ENCODE results near the gene REEP1. TPM values are rescaled to one million over a fixed set of nuclear protein-coding genes. Genes with fewer than 3 reads are reported as not detected.

Gene REEP1
- total and polyA plus RNA-seq, 10 donors = 0.57 to 7.6 (median 3.4) TPM

GRCh38 chr2:86193901-86194567 is 143.4 kb downstream of the REEP1 start:
- Histone ChIP-seq H3K4me1 (peaks cover 28 to 81% (median 70%) of the 10 kb centered on the region in 6 donors), H3K9me3 (no peaks in the 10 kb centered on the region), H3K36me3 (peaks cover 0 to 29% (median 0%) of the 10 kb centered on the region in 6 donors), H3K4me3 (peak overlapping the region; percentile 66 to 99 (median 95)), H3K27me3 (replicated peaks in 1 of 7) (no peaks in the 10 kb centered on the region), H3K27ac (peak overlapping the region; percentile 82 to 100 (median 100))
- intact Hi-C loops (cut with DNase I; ENCODE audit: low total_unique reads) = no loop called here
- 67 to 83% (median 72%) methylated on average over 7 of the region's 7 CpGs for WGBS, 5 donors
- DNase-seq = no peak
- TF ChIP-seq POLR2AphosphoS5 (IDR thresholded peaks at IDR 0.05) (no peak), POLR2A (IDR thresholded peaks at IDR 0.05) (no peak), CTCF (IDR thresholded peaks at IDR 0.05 in 8 of 11, conservative IDR thresholded peaks at IDR 0.05 in 3 of 11) (no peak)

GRCh38 chr2:86189782-86190416 is 147.5 kb downstream of the REEP1 start:
- intact Hi-C loops (cut with DNase I; ENCODE audit: low total_unique reads) = no loop called here
- H3K4me3 ChIP-seq = no peak overlapping the region
- WGBS, 5 donors = 58 to 73% (median 61%) methylated on average over 7 of the region's 7 CpGs
- no peaks in the 10 kb centered on the region for H3K27me3 ChIP-seq (replicated peaks in 1 of 7)
- peaks cover 45 to 97% (median 89%) of the 10 kb centered on the region in 6 donors for H3K4me1 ChIP-seq
- peaks cover 0 to 42% (median 0%) of the 10 kb centered on the region in 6 donors for H3K36me3 ChIP-seq
- no peak overlapping the region for H3K27ac ChIP-seq
- TF ChIP-seq CTCF (IDR thresholded peaks at IDR 0.05 in 8 of 11, conservative IDR thresholded peaks at IDR 0.05 in 3 of 11) (no peak), POLR2AphosphoS5 (IDR thresholded peaks at IDR 0.05) (no peak), POLR2A (IDR thresholded peaks at IDR 0.05) (no peak)
- H3K9me3 ChIP-seq = no peaks in the 10 kb centered on the region
- DNase-seq = no peak

GRCh38 chr2:86186431-86186830 is 151.0 kb downstream of the REEP1 start:
- TF ChIP-seq CTCF (IDR thresholded peaks at IDR 0.05 in 8 of 11, conservative IDR thresholded peaks at IDR 0.05 in 3 of 11) (no peak), POLR2AphosphoS5 (IDR thresholded peaks at IDR 0.05) (no peak), POLR2A (IDR thresholded peaks at IDR 0.05) (no peak)
- intact Hi-C loops (cut with DNase I; ENCODE audit: low total_unique reads) = no loop called here
- DNase-seq = no peak
- Histone ChIP-seq H3K27me3 (replicated peaks in 1 of 7) (no peaks in the 10 kb centered on the region), H3K9me3 (no peaks in the 10 kb centered on the region), H3K36me3 (peaks cover 0 to 26% (median 0%) of the 10 kb centered on the region in 6 donors), H3K4me3 (no peak overlapping the region), H3K4me1 (peaks cover 37 to 97% (median 68%) of the 10 kb centered on the region in 6 donors), H3K27ac (peak overlapping the region in 7 of 8 donors; percentile 19 to 79 (median 68))

- WGBS, 5 donors = 2 to 18% (median 9%) methylated on average over 1 of the region's 1 CpG
- H3K4me3 ChIP-seq = no peak overlapping the region
- H3K36me3 ChIP-seq = peaks cover 0 to 27% (median 2%) of the 10 kb centered on the region in 6 donors
- intact Hi-C loops (cut with DNase I; ENCODE audit: low total_unique reads) = no loop called here
- TF ChIP-seq POLR2AphosphoS5 (IDR thresholded peaks at IDR 0.05) = no peak
- no peaks in the 10 kb centered on the region for H3K9me3 ChIP-seq
- H3K27ac ChIP-seq = peak overlapping the region; percentile 19 to 79 (median 67)
- no peak for DNase-seq
- H3K27me3 ChIP-seq (replicated peaks in 1 of 7) = no peaks in the 10 kb centered on the region
- H3K4me1 ChIP-seq = peaks cover 37 to 94% (median 62%) of the 10 kb centered on the region in 6 donors
Observed at GRCh38 chr2:86185517-86186212, 151.8 kb downstream of the REEP1 start.
